HG02885 (cell line): ENCODE results near the gene LECT2.

ENCODE experiments used
- ATAC-seq: cut with Tn5 transposase; IDR thresholded peaks from one replicate; pipeline ENCODE4 v1.9.1; 2021; ENCODE audit warnings: mild to moderate bottlenecking; ENCODE audit not compliant: unreplicated experiment, poor library complexity

LECT2 gene

GRCh38 chr5:135942202-135942771, 12.5 kb downstream of the LECT2 start:
- ATAC-seq, result no peak

GRCh38 chr5:135941711-135942110, 13.1 kb downstream of the LECT2 start:
- ATAC-seq, result no peak

- no peak for ATAC-seq
Observed at GRCh38 chr5:135937245-135937911, 17.4 kb downstream of the LECT2 start.

- ATAC-seq, result no peak
Observed at GRCh38 chr5:135934939-135935338, 19.8 kb downstream of the LECT2 start.

GRCh38 chr5:135930949-135931295, 23.9 kb downstream of the LECT2 start:
- ATAC-seq, result no peak

- ATAC-seq, result no peak
Observed at GRCh38 chr5:135930029-135930948, 24.5 kb downstream of the LECT2 start.

GRCh38 chr5:135921388-135921787, 33.4 kb downstream of the LECT2 start:
- ATAC-seq, result no peak

- ATAC-seq, result no peak
Observed at GRCh38 chr5:135920199-135920598, 34.6 kb downstream of the LECT2 start.

- ATAC-seq, result no peak
Observed at GRCh38 chr5:135916638-135917263, 38.0 kb downstream of the LECT2 start.

GRCh38 chr5:135915466-135916001, 39.2 kb downstream of the LECT2 start:
- ATAC-seq, result no peak

- no peak for ATAC-seq
Observed at GRCh38 chr5:135913713-135914626, 40.8 kb downstream of the LECT2 start.

GRCh38 chr5:135905144-135905543, 49.6 kb downstream of the LECT2 start:
- ATAC-seq, result no peak

- no peak for ATAC-seq
Observed at GRCh38 chr5:135901633-135902032, 53.1 kb downstream of the LECT2 start.

GRCh38 chr5:135900276-135900675, 54.5 kb downstream of the LECT2 start:
- ATAC-seq, result no peak

- ATAC-seq, result no peak
Observed at GRCh38 chr5:135898651-135899050, 56.1 kb downstream of the LECT2 start.
